Measurements from ENCODE around the gene CCDC120. TPM values are rescaled to one million over a fixed set of nuclear protein-coding genes. Genes with fewer than 3 reads are reported as not detected.

Gene CCDC120
- total RNA-seq, 1 donor from 2014 or later: 8.6 TPM

DNA sequence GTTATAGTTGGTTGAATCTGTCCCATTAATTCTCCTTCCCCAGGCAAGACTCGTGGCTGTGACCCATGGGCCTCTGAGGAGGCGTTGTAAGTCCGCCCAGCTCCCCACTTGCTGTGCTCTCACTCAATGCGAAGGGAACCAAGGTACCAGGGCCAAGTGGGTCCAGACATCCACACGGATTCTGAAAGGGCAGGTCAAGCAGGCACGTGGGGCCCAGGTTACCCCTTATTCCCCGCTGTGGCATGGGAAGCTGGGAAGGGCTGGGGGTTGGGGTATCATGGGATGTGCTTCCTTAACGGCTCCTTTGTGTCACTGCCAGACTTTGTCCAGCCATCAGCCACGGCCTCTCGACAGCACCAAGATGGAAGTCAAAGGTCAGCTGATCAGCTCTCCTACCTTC, 3.1 kb downstream of the CCDC120 start:
- H3K9me3 ChIP-seq: no peaks in the 10 kb centered on the region
- intact Hi-C loops (cut with DNase I): no loop called here
- H3K4me1 ChIP-seq: peaks cover 4% of the 10 kb centered on the region
- no peak overlapping the region for H3K27ac ChIP-seq
- no peak for DNase-seq (ENCODE audit: extremely low spot score in 2 of 2)
- H3K4me3 ChIP-seq: no peak overlapping the region
- TF ChIP-seq, protein P1, sequence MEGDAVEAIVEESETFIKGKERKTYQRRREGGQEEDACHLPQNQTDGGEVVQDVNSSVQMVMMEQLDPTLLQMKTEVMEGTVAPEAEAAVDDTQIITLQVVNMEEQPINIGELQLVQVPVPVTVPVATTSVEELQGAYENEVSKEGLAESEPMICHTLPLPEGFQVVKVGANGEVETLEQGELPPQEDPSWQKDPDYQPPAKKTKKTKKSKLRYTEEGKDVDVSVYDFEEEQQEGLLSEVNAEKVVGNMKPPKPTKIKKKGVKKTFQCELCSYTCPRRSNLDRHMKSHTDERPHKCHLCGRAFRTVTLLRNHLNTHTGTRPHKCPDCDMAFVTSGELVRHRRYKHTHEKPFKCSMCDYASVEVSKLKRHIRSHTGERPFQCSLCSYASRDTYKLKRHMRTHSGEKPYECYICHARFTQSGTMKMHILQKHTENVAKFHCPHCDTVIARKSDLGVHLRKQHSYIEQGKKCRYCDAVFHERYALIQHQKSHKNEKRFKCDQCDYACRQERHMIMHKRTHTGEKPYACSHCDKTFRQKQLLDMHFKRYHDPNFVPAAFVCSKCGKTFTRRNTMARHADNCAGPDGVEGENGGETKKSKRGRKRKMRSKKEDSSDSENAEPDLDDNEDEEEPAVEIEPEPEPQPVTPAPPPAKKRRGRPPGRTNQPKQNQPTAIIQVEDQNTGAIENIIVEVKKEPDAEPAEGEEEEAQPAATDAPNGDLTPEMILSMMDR (IDR thresholded peaks at IDR 0.05): no peak
- no peak for TF ChIP-seq POLR2AphosphoS5 (IDR thresholded peaks at IDR 0.05; ENCODE audit: insufficient read depth in 1 of 2, low read depth in 1 of 2)
- TF ChIP-seq POLR2A (IDR thresholded peaks at IDR 0.05): no peak
- H3K27me3 ChIP-seq: no peaks in the 10 kb centered on the region
- H3K36me3 ChIP-seq: peaks cover 0 to 5% of the 10 kb centered on the region in 2 donors

DNA sequence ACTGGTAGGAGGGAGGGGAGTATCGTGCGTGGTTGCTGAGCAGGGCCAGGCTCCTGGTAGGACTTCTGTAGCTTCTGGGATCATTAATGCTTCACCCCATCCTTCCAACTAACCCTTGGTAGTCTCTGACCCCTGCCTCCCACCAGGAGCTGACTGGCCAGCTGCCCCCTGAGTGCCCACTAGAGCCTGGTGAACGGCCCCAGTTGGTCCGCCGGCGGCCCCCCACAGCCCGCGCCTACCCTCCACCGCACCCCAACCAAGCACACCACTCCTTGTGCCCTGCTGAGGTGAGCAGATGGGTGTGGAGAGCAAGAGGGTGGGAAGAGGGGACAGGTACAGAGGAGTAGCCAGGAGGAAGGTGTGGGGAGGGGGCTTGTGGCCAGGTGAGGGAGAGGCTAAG, 4.9 kb downstream of the CCDC120 start:
- Histone ChIP-seq H3K4me3 (no peak overlapping the region), H3K27me3 (no peaks in the 10 kb centered on the region), H3K9me3 (no peaks in the 10 kb centered on the region), H3K36me3 (peaks cover 0 to 5% of the 10 kb centered on the region in 2 donors), H3K4me1 (peaks cover under 1% of the 10 kb centered on the region), H3K27ac (no peak overlapping the region)
- intact Hi-C loops (cut with DNase I): no loop called here
- TF ChIP-seq POLR2AphosphoS5 (IDR thresholded peaks at IDR 0.05; ENCODE audit: insufficient read depth in 1 of 2, low read depth in 1 of 2) (no peak), POLR2A (IDR thresholded peaks at IDR 0.05) (no peak)
- TF ChIP-seq, protein P1 (IDR thresholded peaks at IDR 0.05): no peak
- DNase-seq (ENCODE audit: extremely low spot score in 2 of 2): no peak

DNA sequence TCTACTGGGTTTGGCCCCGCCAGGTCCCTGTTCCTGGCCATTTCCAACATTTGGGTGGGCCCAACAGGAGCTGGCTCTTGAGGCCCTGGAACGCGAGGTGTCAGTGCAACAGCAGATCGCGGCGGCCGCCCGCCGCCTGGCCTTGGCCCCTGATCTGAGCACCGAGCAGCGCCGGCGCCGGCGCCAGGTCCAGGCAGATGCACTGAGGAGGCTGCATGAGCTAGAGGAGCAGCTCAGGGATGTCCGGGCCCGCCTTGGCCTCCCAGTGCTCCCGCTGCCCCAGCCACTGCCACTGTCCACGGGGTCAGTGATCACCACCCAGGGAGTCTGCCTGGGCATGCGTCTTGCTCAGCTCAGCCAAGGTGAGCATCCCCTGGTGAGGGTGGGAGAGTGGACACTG, 5.5 kb downstream of the CCDC120 start:
- peaks cover 0 to 5% of the 10 kb centered on the region in 2 donors for H3K36me3 ChIP-seq
- no peak for DNase-seq (ENCODE audit: extremely low spot score in 2 of 2)
- TF ChIP-seq, protein P1 (IDR thresholded peaks at IDR 0.05): no peak
- TF ChIP-seq POLR2A (IDR thresholded peaks at IDR 0.05): no peak
- no peak for TF ChIP-seq POLR2AphosphoS5 (IDR thresholded peaks at IDR 0.05; ENCODE audit: insufficient read depth in 1 of 2, low read depth in 1 of 2)
- no peak overlapping the region for H3K27ac ChIP-seq
- H3K27me3 ChIP-seq: no peaks in the 10 kb centered on the region
- no peak overlapping the region for H3K4me3 ChIP-seq
- H3K9me3 ChIP-seq: no peaks in the 10 kb centered on the region
- H3K4me1 ChIP-seq: no peaks in the 10 kb centered on the region
- intact Hi-C loops (cut with DNase I): no loop called here

DNA sequence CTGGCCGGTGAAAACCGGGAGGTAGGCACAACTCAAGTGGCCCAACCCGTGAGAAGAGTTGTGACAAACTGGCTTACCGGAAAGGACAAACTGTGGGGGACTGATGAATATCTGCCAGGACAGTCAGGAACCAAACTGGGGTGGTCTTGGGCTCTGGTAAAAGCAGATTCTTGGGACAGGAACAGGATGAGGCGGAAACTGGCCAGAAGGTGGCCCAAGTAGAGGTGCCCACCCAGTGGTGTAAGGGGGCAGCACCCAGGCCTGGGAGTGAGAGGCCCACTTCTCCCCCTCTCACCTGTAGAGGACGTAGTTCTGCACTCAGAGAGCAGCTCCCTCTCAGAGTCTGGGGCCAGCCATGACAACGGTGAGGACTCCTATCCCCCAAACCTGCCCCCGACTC, 5.9 kb downstream of the CCDC120 start:
- Histone ChIP-seq H3K27ac (no peak overlapping the region), H3K27me3 (no peaks in the 10 kb centered on the region), H3K9me3 (no peaks in the 10 kb centered on the region), H3K4me1 (no peaks in the 10 kb centered on the region), H3K36me3 (peaks cover 0 to 5% of the 10 kb centered on the region in 2 donors), H3K4me3 (no peak overlapping the region)
- no peak for DNase-seq (ENCODE audit: extremely low spot score in 2 of 2)
- intact Hi-C loops (cut with DNase I): no loop called here
- TF ChIP-seq, protein P1 (IDR thresholded peaks at IDR 0.05): no peak
- TF ChIP-seq POLR2A (IDR thresholded peaks at IDR 0.05) (no peak), POLR2AphosphoS5 (IDR thresholded peaks at IDR 0.05; ENCODE audit: insufficient read depth in 1 of 2, low read depth in 1 of 2) (no peak)

DNA sequence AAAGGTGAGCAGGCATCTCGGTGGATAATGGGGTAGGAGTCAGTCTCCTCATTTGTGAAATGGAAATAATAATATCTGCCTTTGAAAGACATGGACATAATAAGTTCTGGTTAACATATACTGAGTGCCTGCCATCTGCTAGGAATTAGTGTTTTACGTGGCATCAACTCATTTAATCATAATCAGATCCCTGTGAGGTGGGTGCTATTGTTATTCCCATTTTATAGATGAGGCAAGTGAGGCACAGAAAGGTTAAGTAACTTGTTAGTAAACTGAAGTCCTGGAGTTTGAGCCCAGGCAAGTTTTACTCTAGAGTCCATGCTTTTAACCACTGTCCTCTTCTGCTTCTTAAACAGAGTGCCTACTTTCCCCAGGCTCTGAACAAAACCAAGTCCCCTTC, 7.5 kb downstream of the CCDC120 start:
- intact Hi-C loops (cut with DNase I): no loop called here
- no peaks in the 10 kb centered on the region for H3K27me3 ChIP-seq
- H3K36me3 ChIP-seq: peaks cover 0 to 5% of the 10 kb centered on the region in 2 donors
- H3K9me3 ChIP-seq: no peaks in the 10 kb centered on the region
- H3K4me1 ChIP-seq: no peaks in the 10 kb centered on the region
- no peak for TF ChIP-seq POLR2A (IDR thresholded peaks at IDR 0.05)
- no peak for TF ChIP-seq POLR2AphosphoS5 (IDR thresholded peaks at IDR 0.05; ENCODE audit: insufficient read depth in 1 of 2, low read depth in 1 of 2)
- H3K27ac ChIP-seq: no peak overlapping the region
- no peak overlapping the region for H3K4me3 ChIP-seq
- DNase-seq (ENCODE audit: extremely low spot score in 2 of 2): no peak
